VCaP (cell line): ENCODE results near the gene ETS1.

Source experiments
- H3K27ac ChIP-seq: fragments of 450-650 bp; 2 replicates; pipeline ENCODE4 v1.5.1; 2017
- TF ChIP-seq, protein P1 (sequence below): fragments of 450-650 bp; conservative IDR thresholded peaks from 2 replicates; pipeline ENCODE4 v1.5.1; 2017; ENCODE audit warnings: mild to moderate bottlenecking, moderate library complexity

Gene ETS1

DNA sequence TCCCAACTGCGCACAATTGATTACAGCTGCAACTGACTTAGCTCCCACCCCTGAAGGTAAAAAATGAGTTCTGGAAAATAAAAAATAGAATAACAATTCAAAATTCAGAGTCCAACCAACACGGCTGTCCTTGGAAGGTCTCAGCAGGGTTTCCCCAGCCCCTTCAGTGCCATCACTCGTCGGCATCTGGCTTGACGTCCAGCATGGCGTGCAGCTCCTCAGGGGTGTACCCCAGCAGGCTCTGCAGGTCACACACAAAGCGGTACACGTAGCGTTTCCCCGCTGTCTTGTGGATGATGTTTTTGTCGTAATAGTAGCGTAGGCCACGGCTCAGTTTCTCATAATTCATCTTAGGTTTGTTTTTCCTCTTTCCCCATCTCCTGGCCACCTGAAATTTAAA is 125.2 kb downstream of the ETS1 start:
- H3K27ac ChIP-seq, result no peak overlapping the region
- TF ChIP-seq, protein P1, sequence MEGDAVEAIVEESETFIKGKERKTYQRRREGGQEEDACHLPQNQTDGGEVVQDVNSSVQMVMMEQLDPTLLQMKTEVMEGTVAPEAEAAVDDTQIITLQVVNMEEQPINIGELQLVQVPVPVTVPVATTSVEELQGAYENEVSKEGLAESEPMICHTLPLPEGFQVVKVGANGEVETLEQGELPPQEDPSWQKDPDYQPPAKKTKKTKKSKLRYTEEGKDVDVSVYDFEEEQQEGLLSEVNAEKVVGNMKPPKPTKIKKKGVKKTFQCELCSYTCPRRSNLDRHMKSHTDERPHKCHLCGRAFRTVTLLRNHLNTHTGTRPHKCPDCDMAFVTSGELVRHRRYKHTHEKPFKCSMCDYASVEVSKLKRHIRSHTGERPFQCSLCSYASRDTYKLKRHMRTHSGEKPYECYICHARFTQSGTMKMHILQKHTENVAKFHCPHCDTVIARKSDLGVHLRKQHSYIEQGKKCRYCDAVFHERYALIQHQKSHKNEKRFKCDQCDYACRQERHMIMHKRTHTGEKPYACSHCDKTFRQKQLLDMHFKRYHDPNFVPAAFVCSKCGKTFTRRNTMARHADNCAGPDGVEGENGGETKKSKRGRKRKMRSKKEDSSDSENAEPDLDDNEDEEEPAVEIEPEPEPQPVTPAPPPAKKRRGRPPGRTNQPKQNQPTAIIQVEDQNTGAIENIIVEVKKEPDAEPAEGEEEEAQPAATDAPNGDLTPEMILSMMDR, result no peak

DNA sequence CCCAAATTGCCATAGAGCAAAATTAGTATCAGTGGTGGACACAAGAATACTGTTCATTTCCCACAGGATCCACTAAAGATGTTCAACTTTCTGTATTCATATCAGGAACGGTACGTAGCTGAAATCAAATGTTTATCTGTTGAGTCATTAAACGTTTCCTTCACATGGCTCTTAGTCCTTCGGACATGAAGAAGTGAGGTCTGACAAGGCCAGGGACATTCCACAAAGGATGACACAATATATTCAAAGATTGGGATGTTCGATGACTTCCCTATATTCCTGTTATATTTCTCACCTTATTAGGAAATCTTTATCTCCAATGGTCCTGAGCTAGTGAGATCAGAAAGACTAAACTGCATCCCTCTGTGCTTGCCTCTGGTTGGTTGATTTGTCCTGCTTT is 129.0 kb downstream of the ETS1 start:
- TF ChIP-seq, protein P1, result no peak

DNA sequence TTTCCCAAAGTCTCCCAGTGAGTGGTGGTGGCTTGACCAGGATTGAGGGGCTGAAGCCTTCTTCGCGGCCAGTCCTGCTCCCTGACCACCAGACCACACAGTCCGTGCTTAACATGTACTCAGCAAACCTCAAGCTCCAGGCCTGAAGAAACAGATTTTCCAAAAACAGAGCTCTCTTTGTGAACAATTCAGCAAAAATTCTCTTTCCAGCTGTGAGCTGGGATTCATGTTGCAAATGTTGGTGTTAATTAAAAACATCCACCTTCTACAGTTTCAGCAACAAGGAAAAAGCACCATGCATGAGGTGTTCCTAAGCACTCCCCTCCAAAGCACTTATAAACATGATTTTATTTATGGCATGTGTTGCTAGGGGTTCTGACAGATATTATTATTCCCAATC is 129.5 kb downstream of the ETS1 start:
- TF ChIP-seq, protein P1, result no peak
- H3K27ac ChIP-seq, result no peak overlapping the region

More for the DNA sequence above, 129.0 kb downstream of the ETS1 start:
- no peak overlapping the region for H3K27ac ChIP-seq

DNA sequence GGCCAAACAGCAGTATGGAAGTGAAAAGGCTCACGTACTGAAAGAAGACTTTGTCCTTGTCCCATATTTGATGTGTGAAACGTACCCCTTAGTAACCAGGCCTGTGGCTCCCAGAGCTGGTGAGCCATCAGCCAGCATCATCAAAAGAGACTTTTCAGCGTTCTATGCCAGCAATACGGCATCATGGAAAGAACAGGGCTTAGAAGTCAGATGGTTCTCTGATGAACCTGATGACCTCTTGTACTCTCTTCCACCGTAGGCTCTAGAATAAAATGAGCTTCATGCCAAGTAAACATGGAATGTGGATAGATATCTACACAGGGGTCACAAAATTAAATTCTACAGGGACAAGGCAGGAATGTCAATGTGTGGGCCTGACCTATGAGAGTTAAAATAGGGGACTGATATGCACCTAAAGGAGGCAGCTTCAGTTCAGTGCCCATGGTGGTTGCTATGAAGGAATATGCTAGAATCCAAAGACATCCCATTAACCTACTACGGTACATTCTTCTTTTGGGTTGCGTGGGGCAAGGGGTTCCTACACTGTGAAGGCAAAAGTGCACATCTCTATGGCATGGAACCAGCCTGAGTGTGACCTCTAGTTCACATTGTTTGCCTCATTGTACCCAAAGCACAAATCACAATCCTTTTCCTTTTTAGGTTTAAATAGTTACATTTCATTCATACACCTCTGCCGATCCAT is 130.6 kb downstream of the ETS1 start:
- H3K27ac ChIP-seq, result no peak overlapping the region
- TF ChIP-seq, protein P1, result no peak

DNA sequence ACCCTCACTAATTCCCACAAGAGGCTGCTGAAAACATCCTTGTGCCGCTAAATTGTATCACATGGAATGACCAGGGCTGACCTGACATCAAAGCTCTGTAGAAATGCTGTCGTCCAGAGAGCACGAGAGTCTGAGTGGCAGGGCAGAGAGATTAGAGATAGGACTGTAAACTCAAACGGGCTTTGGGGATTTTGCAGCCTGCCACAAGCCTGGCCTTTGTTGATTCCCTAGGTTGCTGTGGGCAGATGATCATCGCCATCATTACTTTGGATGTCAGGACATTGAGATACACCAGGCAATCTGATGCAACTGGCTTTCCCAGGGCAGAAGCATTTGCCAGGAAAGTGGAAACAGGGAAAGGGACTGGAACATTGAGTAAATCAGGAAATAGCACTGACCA is 131.6 kb downstream of the ETS1 start:
- TF ChIP-seq, protein P1, result no peak

DNA sequence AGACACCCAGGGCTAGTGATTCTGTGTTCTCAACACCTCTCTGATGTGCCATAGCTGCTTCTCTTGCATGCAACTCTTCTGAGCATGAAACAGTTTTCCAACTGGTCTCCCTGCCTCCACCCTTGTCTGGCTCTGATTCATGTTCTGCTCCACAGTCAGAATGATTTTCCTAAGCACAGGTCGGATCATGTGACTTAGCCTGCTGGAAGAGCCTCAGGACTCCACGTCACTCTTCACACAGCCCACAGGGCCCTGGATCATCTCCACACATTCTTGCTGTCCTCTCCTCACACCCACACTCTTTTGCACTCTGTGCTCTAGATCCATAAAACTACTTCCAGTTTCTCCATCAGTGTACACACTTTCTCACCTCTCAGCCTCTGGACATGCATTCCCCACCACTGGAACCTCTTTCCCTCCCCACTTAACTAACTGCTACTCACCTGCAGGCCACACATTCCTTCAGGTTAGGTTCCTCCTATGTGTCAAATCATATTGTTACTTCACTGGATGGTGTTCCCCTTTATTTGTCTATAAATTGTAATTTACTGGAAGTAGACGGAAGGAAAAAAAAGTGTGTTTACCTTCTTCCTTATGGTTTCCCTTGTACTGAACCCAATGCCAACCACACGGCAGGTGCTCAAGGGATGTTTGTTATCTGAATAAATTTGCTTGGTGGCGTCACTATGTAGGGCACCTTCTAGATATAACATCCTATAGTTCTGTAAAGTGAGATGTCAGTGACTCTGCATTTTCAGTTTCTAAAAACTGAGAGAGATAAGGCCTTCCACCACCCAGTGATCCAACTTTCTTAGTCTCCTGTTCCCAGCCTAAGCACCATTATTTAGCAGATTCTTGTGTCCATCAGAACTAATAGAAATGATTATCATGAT is 133.7 kb downstream of the ETS1 start:
- peak overlapping the region; percentile 83 for H3K27ac ChIP-seq
- TF ChIP-seq, protein P1, result no peak

More for the DNA sequence above, 131.6 kb downstream of the ETS1 start:
- H3K27ac ChIP-seq, result no peak overlapping the region

DNA sequence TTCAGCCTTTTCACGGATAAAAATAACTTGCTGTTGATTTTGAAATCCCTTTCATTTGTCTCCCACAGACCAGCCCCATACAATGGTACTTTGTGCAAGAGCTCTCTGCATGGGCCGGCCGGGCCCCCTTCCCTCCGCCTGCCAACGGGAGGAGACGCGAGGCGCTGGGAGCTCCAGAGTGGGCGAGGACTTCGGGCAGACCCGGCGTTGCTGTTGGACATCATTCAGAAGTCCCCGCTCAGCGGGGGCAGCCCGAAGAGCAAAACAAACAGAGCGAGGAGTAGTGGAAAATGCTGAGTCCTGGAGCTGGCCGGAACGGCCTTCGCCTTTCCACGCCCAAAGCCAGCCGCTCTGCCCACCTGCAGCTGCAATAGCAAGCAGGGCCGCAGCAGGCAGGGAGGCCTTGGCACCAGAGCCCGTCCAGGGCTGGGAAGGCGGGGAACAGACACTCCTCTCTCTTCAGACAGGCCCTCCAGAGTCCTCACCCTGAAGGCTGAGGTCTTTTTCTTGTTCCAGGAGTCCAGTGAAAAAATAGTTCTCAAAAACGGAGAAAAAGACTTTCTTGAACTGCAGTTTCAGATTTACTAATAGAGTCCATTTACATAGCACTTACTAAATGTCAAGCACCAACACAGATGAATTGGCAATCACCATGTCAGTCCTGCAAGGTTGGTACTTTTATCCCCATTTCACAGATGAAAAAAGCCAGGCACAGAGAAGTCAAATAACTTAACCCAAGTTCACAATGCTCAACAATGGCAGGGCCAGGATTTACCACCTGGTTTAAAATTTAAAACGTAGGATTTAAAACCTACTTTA is 135.5 kb downstream of the ETS1 start:
- peak overlapping the region; percentile 83 for H3K27ac ChIP-seq
- TF ChIP-seq, protein P1, result no peak
